Measurements from ENCODE around the gene SLC25A25. TPM values are rescaled to one million over a fixed set of nuclear protein-coding genes. Genes with fewer than 3 reads are reported as not detected.
"Not testable (repeated sequence)": the region's sequence is repeated elsewhere in the genome, so short reads cannot be mapped to it uniquely, and the experiment has no call there.

SLC25A25 gene
- total and polyA plus RNA-seq, 12 donors, result 11.4 to 60.6 (median 15.6) TPM

DNA sequence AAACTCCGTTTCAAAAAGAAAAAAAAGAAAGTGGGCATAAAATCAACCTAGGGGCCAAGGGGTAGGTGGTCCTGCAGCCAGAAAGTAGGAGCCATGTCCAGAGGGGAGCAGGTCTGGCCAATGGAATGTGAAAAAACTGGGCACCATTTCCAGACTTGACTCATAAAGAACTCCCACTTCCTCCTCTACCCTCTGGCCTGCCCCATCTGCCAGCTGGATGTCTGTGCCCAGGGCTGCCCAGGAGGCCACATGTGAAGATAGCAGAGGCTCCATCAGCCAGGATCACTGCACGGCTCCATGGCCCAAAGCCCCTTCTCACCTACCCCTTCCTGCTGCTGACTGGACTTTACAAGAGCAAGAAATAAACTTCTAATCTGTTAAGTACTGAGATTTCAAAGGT, 45.1 kb upstream of the SLC25A25 start:
- TF ChIP-seq, protein P1, sequence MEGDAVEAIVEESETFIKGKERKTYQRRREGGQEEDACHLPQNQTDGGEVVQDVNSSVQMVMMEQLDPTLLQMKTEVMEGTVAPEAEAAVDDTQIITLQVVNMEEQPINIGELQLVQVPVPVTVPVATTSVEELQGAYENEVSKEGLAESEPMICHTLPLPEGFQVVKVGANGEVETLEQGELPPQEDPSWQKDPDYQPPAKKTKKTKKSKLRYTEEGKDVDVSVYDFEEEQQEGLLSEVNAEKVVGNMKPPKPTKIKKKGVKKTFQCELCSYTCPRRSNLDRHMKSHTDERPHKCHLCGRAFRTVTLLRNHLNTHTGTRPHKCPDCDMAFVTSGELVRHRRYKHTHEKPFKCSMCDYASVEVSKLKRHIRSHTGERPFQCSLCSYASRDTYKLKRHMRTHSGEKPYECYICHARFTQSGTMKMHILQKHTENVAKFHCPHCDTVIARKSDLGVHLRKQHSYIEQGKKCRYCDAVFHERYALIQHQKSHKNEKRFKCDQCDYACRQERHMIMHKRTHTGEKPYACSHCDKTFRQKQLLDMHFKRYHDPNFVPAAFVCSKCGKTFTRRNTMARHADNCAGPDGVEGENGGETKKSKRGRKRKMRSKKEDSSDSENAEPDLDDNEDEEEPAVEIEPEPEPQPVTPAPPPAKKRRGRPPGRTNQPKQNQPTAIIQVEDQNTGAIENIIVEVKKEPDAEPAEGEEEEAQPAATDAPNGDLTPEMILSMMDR (IDR thresholded peaks at IDR 0.05), result no peak
- TF ChIP-seq POLR2A (IDR thresholded peaks at IDR 0.05), result no peak
- peak in 3 of 7 donors; percentile 30 to 53 (median 48) for DNase-seq
- intact Hi-C loops (cut with DNase I), result no loop called here
- H3K4me1 ChIP-seq (replicated peaks in 1 of 2), result peaks cover 0 to 16% of the 10 kb centered on the region in 2 donors
- H3K4me3 ChIP-seq, result no peak overlapping the region
- no peak overlapping the region for H3K27ac ChIP-seq
- WGBS, 4 donors, result 55 to 63% (median 57%) methylated on average over 2 of the region's 2 CpGs
- no peaks in the 10 kb centered on the region for H3K36me3 ChIP-seq (replicated peaks in 1 of 2)
- no peaks in the 10 kb centered on the region for H3K9me3 ChIP-seq (replicated peaks in 1 of 3)
- no peaks in the 10 kb centered on the region for H3K27me3 ChIP-seq

DNA sequence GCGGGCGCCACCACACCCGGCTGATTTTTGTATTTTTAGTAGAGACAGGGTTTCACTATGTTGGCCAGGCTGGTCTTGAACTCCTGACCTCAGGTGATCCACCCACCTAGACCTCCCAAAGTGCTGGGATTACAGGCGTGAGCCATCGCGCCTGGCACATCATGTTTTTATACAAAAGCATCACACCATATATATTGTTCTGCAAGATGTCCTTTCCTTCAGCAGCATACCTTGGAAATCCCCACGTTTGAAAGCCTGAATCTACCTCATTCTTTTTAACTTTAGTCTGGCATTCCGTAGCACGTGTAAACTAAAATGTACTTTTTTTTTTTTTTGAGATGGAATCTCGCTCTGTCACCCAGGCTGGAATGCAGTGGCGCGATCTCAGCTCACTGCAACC, 44.4 kb upstream of the SLC25A25 start:
- intact Hi-C loops (cut with DNase I); H3K4me3 ChIP-seq; H3K9me3 ChIP-seq (replicated peaks in 1 of 3); H3K36me3 ChIP-seq (replicated peaks in 1 of 2); DNase-seq; H3K27me3 ChIP-seq; H3K27ac ChIP-seq: not testable (repeated sequence)
- 82 to 87% (median 86%) methylated on average over 12 of the region's 12 CpGs for WGBS, 4 donors
- peaks cover 0 to 16% of the 10 kb centered on the region in 2 donors for H3K4me1 ChIP-seq (replicated peaks in 1 of 2)

GRCh38 chr9:128024761-128025308, 43.2 kb upstream of the SLC25A25 start:
- Histone ChIP-seq H3K36me3 (replicated peaks in 1 of 2) (no peaks in the 10 kb centered on the region), H3K27ac (no peak overlapping the region), H3K4me1 (replicated peaks in 1 of 2) (peaks cover 0 to 16% of the 10 kb centered on the region in 2 donors), H3K27me3 (no peaks in the 10 kb centered on the region), H3K9me3 (replicated peaks in 1 of 3) (no peaks in the 10 kb centered on the region), H3K4me3 (no peak overlapping the region)
- intact Hi-C loops (cut with DNase I), result no loop called here
- TF ChIP-seq, protein P1 (IDR thresholded peaks at IDR 0.05), result no peak
- no peak for TF ChIP-seq POLR2A (IDR thresholded peaks at IDR 0.05)
- WGBS, 4 donors, result 76 to 84% (median 78%) methylated on average over 5 of the region's 5 CpGs
- no peak for DNase-seq

DNA sequence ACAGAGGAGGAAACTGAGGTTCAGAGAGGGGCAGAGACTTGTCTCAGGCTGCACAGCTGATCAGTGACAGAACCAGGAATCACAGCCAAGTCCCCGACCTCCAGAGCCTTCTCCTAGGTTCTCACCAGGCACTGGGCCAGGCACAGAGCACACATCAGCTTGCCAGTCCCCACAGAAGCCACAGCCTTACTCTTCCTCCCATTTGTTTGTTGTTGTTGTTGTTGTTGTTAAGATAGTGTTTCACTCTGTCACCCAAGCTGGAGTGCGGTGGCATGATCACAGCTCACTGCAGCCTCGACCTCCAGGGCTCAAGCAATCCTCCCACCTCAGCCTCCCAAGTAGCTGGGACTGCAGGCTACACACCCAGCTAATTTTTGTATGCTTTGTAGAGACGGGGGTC, 42.3 kb upstream of the SLC25A25 start:
- 51 to 66% (median 59%) methylated on average over 4 of the region's 4 CpGs for WGBS, 4 donors

More for the DNA sequence above, 42.3 kb upstream of the SLC25A25 start:
- H3K27me3 ChIP-seq, result no peaks in the 10 kb centered on the region
- H3K27ac ChIP-seq, result peak overlapping the region in 1 of 5 donors; percentile 72
- intact Hi-C loops (cut with DNase I), result no loop called here
- no peak overlapping the region for H3K4me3 ChIP-seq
- H3K36me3 ChIP-seq (replicated peaks in 1 of 2), result no peaks in the 10 kb centered on the region
- DNase-seq, result no peak
- peaks cover 0 to 16% of the 10 kb centered on the region in 2 donors for H3K4me1 ChIP-seq (replicated peaks in 1 of 2)
- no peaks in the 10 kb centered on the region for H3K9me3 ChIP-seq (replicated peaks in 1 of 3)
- TF ChIP-seq POLR2A (IDR thresholded peaks at IDR 0.05), result no peak
- TF ChIP-seq, protein P1 (IDR thresholded peaks at IDR 0.05), result no peak

Measured in adrenal gland (tissue), 12 donors.